ENCODE measurements around the gene RGS21. TPM values are rescaled to one million over a fixed set of nuclear protein-coding genes. Genes with fewer than 3 reads are reported as not detected.

RGS21 gene
- polyA plus RNA-seq, 3 donors = not detected

GRCh38 chr1:192386051-192386650, 69.4 kb downstream of the RGS21 start:
- no peaks in the 10 kb centered on the region for H3K79me2 ChIP-seq (ENCODE audit: insufficient read depth, low read length)
- no peak overlapping the region for H2AFZ ChIP-seq (ENCODE audit: insufficient read depth, low read depth, low read length, poor library complexity, severe bottlenecking)
- H3K4me2 ChIP-seq (replicated peaks; ENCODE audit: extremely low read depth, low read length, poor library complexity, severe bottlenecking) = no peak overlapping the region
- no peaks in the 10 kb centered on the region for H3K9me3 ChIP-seq (replicated peaks in 1 of 2; ENCODE audit: control insufficient read depth in 1 of 2, insufficient read depth in 1 of 2, low read length in 2 of 2)
- Mint-ChIP-seq H3K4me1 (peaks cover 2% of the 10 kb centered on the region), H3K36me3 (no peaks in the 10 kb centered on the region), H3K9me3 (peaks cover 0 to 9% (median 5%) of the 10 kb centered on the region in 7 donors), H3K27ac (no peak overlapping the region), H3K4me3 (no peak overlapping the region), H3K27me3 (ENCODE audit: low read depth in 3 of 3) (no peaks in the 10 kb centered on the region)
- no peak overlapping the region for H3K9ac ChIP-seq (ENCODE audit: insufficient read depth, low read length, poor library complexity, severe bottlenecking)
- no peak overlapping the region for H3K27ac ChIP-seq (ENCODE audit: low read depth in 1 of 2, low read length in 2 of 2)
- DNase-seq = no peak
- H3K4me3 ChIP-seq (replicated peaks in 1 of 3; ENCODE audit: low read depth in 2 of 3, low read length in 3 of 3) = no peak overlapping the region
- no peak for TF ChIP-seq CTCF (IDR thresholded peaks at IDR 0.05)
- H3K27me3 ChIP-seq (ENCODE audit: control insufficient read depth in 2 of 2, insufficient read depth in 2 of 2, low read length in 2 of 2) = no peaks in the 10 kb centered on the region
- intact Hi-C loops (cut with micrococcal nuclease) = no loop called here
- H3K36me3 ChIP-seq (replicated peaks in 1 of 2; ENCODE audit: control insufficient read depth in 1 of 2, insufficient read depth in 2 of 2, low read length in 2 of 2) = no peaks in the 10 kb centered on the region
- no CpG with 5 or more reads among the region's 1 CpG for WGBS (ENCODE audit: insufficient coverage)
- no peaks in the 10 kb centered on the region for H4K20me1 ChIP-seq (ENCODE audit: insufficient read depth, low read length)
- H3K4me1 ChIP-seq (ENCODE audit: control insufficient read depth in 1 of 2, insufficient read depth in 2 of 2, low read length in 2 of 2) = no peaks in the 10 kb centered on the region

- no peak for DNase-seq
- peaks cover 0 to 2% (median 0%) of the 10 kb centered on the region in 3 donors for H3K27me3 Mint-ChIP-seq (ENCODE audit: low read depth in 3 of 3)
- no peak for TF ChIP-seq CTCF (IDR thresholded peaks at IDR 0.05)
- no peaks in the 10 kb centered on the region for H3K79me2 ChIP-seq (ENCODE audit: insufficient read depth, low read length)
- no peaks in the 10 kb centered on the region for H3K27me3 ChIP-seq (ENCODE audit: control insufficient read depth in 2 of 2, insufficient read depth in 2 of 2, low read length in 2 of 2)
- H4K20me1 ChIP-seq (ENCODE audit: insufficient read depth, low read length) = no peaks in the 10 kb centered on the region
- intact Hi-C loops (cut with micrococcal nuclease) = no loop called here
- H3K27ac ChIP-seq (ENCODE audit: low read depth in 1 of 2, low read length in 2 of 2) = no peak overlapping the region
- H3K9me3 ChIP-seq (replicated peaks in 1 of 2; ENCODE audit: control insufficient read depth in 1 of 2, insufficient read depth in 1 of 2, low read length in 2 of 2) = no peaks in the 10 kb centered on the region
- H3K4me2 ChIP-seq (replicated peaks; ENCODE audit: extremely low read depth, low read length, poor library complexity, severe bottlenecking) = no peak overlapping the region
- peaks cover 0 to 4% (median 2%) of the 10 kb centered on the region in 7 donors for H3K9me3 Mint-ChIP-seq
- no CpG with 5 or more reads among the region's 2 CpGs for WGBS (ENCODE audit: insufficient coverage)
- H3K36me3 ChIP-seq (replicated peaks in 1 of 2; ENCODE audit: control insufficient read depth in 1 of 2, insufficient read depth in 2 of 2, low read length in 2 of 2) = no peaks in the 10 kb centered on the region
- H3K36me3 Mint-ChIP-seq = no peaks in the 10 kb centered on the region
- H3K9ac ChIP-seq (ENCODE audit: insufficient read depth, low read length, poor library complexity, severe bottlenecking) = no peak overlapping the region
- H3K4me3 ChIP-seq (replicated peaks in 1 of 3; ENCODE audit: low read depth in 2 of 3, low read length in 3 of 3) = no peak overlapping the region
- no peak overlapping the region for H2AFZ ChIP-seq (ENCODE audit: insufficient read depth, low read depth, low read length, poor library complexity, severe bottlenecking)
- H3K4me1 ChIP-seq (ENCODE audit: control insufficient read depth in 1 of 2, insufficient read depth in 2 of 2, low read length in 2 of 2) = no peaks in the 10 kb centered on the region
- H3K4me1 Mint-ChIP-seq = no peaks in the 10 kb centered on the region
- H3K27ac Mint-ChIP-seq = no peak overlapping the region
- no peak overlapping the region for H3K4me3 Mint-ChIP-seq
These were observed 78.4 kb downstream of the RGS21 start for GRCh38 chr1:192395211-192395610.

All from CD14-positive monocyte (primary cell).